Type B pancreatic cell (in vitro differentiated cells): ENCODE measurements around the gene DNAJA1. TPM values are rescaled to one million over a fixed set of nuclear protein-coding genes. Genes with fewer than 3 reads are reported as not detected.

Experiments used
- DNase-seq: peaks from one replicate; pipeline ENCODE4 v3.0.0; 2021; ENCODE audit warnings: mixed read lengths; ENCODE audit not compliant: unreplicated experiment; ENCODE audit errors: extremely low spot score
- H3K27ac Mint-ChIP-seq: 2 replicates; pipeline ENCODE4 v1.8.0; 2021; ENCODE audit warnings: mild to moderate bottlenecking, mixed read lengths
- H3K27me3 Mint-ChIP-seq: 2 replicates; pipeline ENCODE4 v1.8.0; 2021; ENCODE audit warnings: mixed read lengths
- H3K36me3 Mint-ChIP-seq: 2 replicates; pipeline ENCODE4 v1.8.0; 2021; ENCODE audit warnings: mixed read lengths
- H3K4me1 Mint-ChIP-seq: one replicate; pipeline ENCODE4 v1.8.0; 2021; ENCODE audit warnings: mixed read lengths; ENCODE audit not compliant: unreplicated experiment
- H3K4me3 Mint-ChIP-seq: 2 replicates; pipeline ENCODE4 v1.8.0; 2021; ENCODE audit warnings: mild to moderate bottlenecking, mixed read lengths
- H3K9me3 Mint-ChIP-seq: 2 replicates; pipeline ENCODE4 v1.8.0; 2021; ENCODE audit warnings: mixed read lengths
- CTCF ChIP-seq: fragments of 200-600 bp; sonication (generic); conservative IDR thresholded peaks from 2 replicates; pipeline ENCODE4 v1.5.0; 2021; ENCODE audit warnings: antibody characterized with exemption, mild to moderate bottlenecking
- total RNA-seq: library from RNA; stranded (reverse); gene quantifications from 2 replicates; pipeline ENCODE4 v1.2.1, GENCODE V29; 2021; ENCODE audit warnings: low replicate concordance

The DNAJA1 gene
- total RNA-seq, 1 donor from 2014 or later = 223 TPM

GRCh38 chr9:33048054-33048465, 23.0 kb downstream of the DNAJA1 start:
- Mint-ChIP-seq H3K27ac (no peak overlapping the region), H3K9me3 (no peaks in the 10 kb centered on the region), H3K27me3 (no peaks in the 10 kb centered on the region), H3K4me3 (no peak overlapping the region), H3K36me3 (peaks cover 12% of the 10 kb centered on the region), H3K4me1 (peaks cover 13% of the 10 kb centered on the region)
- no peak for DNase-seq
- TF ChIP-seq CTCF = no peak

DNA sequence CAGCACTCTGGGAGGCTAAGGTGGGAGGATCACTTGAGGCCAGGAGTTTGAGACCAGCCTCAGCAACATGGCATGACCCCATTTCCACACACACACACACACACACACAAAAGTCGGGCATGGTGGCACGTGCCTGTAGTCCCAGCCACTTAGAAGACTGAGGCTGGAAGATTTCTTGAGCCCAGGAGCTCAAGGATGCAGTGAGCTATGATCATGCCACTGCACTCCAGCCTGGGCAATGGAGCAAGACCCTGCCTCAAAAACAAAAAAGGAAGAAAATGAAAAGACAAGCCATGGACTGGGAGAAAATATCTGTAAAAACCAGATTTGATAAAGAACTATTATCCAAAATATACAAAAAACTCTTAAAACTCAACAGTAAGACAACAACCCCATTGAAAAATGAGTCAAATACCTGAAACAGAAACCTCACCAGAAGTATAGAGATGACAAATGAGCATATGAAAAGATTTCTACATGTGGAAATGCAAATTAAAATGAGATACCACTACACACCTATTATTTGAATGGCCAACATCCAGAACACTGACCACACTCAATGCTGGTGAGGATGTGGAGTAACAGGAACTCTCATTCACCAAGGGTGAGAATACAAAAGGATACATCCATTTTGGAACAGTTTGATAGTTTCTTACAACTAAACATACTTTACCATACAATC, 24.7 kb downstream of the DNAJA1 start:
- TF ChIP-seq CTCF = no peak
- Mint-ChIP-seq H3K9me3 (no peaks in the 10 kb centered on the region), H3K27me3 (no peaks in the 10 kb centered on the region), H3K4me3 (no peak overlapping the region), H3K36me3 (peaks cover 12% of the 10 kb centered on the region), H3K27ac (no peak overlapping the region), H3K4me1 (peaks cover 2% of the 10 kb centered on the region)
- no peak for DNase-seq

DNA sequence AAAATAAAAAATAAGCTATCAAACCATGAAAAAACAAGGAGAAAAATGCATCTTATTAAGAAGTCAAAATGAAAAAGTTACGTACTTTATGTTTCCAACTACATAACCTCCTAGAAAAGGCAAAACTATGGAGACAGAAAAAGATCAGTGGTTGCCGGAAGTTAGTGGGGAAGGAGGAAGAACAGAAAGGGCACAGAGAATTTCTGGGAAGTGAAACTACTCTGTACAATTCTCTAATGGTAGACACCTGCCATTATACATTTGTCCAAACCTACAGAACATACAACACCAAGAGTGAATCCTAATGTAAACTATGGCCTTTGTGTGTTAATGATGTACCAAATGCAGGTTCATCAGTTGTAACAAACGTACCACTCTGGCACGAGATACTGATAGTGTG, 26.1 kb downstream of the DNAJA1 start:
- H3K4me1 Mint-ChIP-seq = no peaks in the 10 kb centered on the region
- H3K9me3 Mint-ChIP-seq = no peaks in the 10 kb centered on the region
- H3K4me3 Mint-ChIP-seq = no peak overlapping the region
- no peak for DNase-seq
- H3K27ac Mint-ChIP-seq = no peak overlapping the region
- H3K27me3 Mint-ChIP-seq = no peaks in the 10 kb centered on the region
- H3K36me3 Mint-ChIP-seq = peaks cover 9% of the 10 kb centered on the region
- TF ChIP-seq CTCF = no peak

GRCh38 chr9:33065157-33066076, 40.3 kb downstream of the DNAJA1 start:
- Mint-ChIP-seq H3K36me3 (peaks cover 7% of the 10 kb centered on the region), H3K9me3 (no peaks in the 10 kb centered on the region), H3K27me3 (no peaks in the 10 kb centered on the region)

GRCh38 chr9:33068991-33069390, 43.9 kb downstream of the DNAJA1 start:
- no peak for TF ChIP-seq CTCF
- Mint-ChIP-seq H3K4me1 (no peaks in the 10 kb centered on the region), H3K9me3 (no peaks in the 10 kb centered on the region), H3K4me3 (no peak overlapping the region), H3K36me3 (peaks cover 7% of the 10 kb centered on the region), H3K27ac (no peak overlapping the region), H3K27me3 (no peaks in the 10 kb centered on the region)
- DNase-seq = no peak

More at GRCh38 chr9:33065157-33066076, 40.3 kb downstream of the DNAJA1 start:
- Mint-ChIP-seq H3K4me3 (no peak overlapping the region), H3K4me1 (no peaks in the 10 kb centered on the region), H3K27ac (no peak overlapping the region)
- no peak for TF ChIP-seq CTCF
- no peak for DNase-seq
